ENCODE results near the gene LRRC71. TPM values are rescaled to one million over a fixed set of nuclear protein-coding genes. Genes with fewer than 3 reads are reported as not detected.
A peak's percentile ranks its signal among the peaks of the same experiment; 100 is the strongest.

Gene LRRC71
- total RNA-seq, 3 donors from 2014 or later = not detected

DNA sequence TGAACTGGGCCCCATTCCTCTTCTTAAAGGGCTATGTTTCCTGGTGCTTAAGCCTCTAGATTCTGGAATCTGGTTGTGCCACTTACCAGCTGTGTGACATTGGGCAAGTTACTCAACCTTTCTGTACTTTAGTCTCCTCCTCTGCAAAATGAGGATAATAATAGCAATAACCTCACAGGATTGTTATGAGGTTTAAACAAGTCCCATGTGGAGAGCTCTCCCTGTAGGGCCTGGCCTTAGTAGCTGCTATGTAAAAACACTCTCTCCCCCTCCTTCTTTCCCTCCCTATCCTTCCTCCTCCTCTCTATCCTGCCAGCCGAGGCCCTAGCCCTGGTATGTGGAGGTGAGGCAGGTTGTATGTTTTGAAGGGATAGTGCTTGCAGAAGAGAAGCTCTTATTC, 35.1 kb upstream of the LRRC71 start:
- no peaks in the 10 kb centered on the region for H3K9me3 Mint-ChIP-seq
- no peak for ATAC-seq

DNA sequence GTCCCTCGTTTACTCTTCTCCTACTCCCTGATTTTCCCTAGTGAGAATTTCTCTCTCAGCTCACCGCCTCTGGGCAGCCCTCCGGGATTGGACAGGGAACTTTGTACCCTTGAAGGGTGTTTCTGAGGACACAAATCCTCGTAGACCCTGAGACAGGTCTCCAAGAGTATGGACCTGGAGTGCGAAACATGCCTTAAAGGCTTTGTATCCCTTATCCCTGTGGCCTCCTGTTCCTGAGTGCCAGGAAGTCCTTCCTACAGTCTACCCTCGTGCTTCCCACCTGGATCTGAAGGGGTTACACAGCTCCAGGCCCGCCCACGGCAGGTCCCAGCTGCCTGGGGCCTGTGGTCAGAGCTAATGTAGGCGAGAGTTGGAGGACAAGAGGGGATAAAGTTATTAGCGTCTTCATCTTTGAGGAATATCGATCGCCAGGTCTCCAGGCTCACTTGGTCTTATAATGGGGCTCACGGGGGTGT, 34.5 kb upstream of the LRRC71 start:
- peaks cover 39% of the 10 kb centered on the region for H3K27me3 Mint-ChIP-seq (ENCODE audit: low read depth)
- no peaks in the 10 kb centered on the region for H3K9me3 Mint-ChIP-seq
- no peak for DNase-seq
- no peaks in the 10 kb centered on the region for H3K4me1 Mint-ChIP-seq (ENCODE audit: low read depth)
- no peak for ATAC-seq
- no peak overlapping the region for H3K4me3 Mint-ChIP-seq
- no peaks in the 10 kb centered on the region for H3K36me3 Mint-ChIP-seq (ENCODE audit: insufficient read depth)

More for the DNA sequence above, 35.1 kb upstream of the LRRC71 start:
- no peaks in the 10 kb centered on the region for H3K36me3 Mint-ChIP-seq (ENCODE audit: insufficient read depth)
- peaks cover 36% of the 10 kb centered on the region for H3K27me3 Mint-ChIP-seq (ENCODE audit: low read depth)
- H3K4me3 Mint-ChIP-seq = no peak overlapping the region
- no peaks in the 10 kb centered on the region for H3K4me1 Mint-ChIP-seq (ENCODE audit: low read depth)
- DNase-seq = no peak

DNA sequence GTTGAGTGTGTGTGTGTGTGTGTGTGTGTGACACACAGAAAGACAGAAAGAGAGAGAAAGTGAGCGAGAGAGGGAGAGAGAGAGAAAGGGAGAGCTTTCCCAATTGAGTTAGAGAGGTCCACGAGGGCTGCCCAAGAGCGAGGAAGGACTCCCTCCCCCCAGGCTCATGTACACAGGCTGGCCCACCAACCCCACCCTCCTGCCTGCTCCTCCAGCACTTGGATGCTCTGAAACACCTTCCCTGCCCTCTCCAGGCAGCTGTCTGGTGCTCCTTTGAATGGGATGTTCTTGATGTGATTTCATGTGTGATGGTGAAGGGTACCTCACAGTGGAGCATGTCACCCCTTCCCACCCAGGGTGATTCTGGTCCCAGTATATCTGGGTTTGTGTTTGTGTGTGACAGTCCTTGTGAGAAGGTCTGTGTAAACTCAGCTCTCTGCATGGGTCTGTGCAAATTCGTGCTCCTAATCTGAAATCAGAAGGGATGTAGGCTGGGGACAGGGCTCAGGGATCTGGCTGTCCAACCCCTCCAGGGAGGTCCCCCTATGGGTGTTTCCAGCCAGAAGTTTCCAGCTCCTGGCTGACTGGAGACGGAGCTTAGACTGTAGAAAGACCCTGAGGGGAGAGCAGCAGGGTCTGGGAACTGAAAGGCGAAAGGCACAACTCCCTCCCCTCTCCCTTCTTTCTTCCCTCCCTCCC, 33.7 kb upstream of the LRRC71 start:
- Mint-ChIP-seq H3K4me1 (ENCODE audit: low read depth) (no peaks in the 10 kb centered on the region), H3K9me3 (no peaks in the 10 kb centered on the region)

DNA sequence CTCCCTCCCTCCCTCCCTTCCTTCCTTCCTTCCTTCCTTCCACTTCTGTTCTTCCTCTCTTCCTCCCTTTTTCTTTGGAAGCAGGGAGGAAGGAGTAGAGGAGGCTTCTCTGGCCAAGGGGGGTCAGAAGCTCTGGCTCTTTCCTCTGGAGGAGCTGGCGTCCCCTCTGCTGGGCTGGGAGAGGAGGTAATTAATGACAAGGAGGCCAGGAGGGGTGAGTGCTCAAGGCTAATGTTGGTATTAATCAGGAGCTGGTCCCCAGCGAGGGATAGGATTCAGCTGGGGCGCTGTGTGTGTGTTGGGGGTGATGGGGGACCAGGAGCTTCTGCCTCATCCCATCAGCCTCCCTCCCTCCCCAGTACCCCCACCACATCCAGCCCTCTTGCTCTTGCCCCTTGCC, 33.1 kb upstream of the LRRC71 start:
- no peaks in the 10 kb centered on the region for H3K36me3 Mint-ChIP-seq (ENCODE audit: insufficient read depth)
- no peak for ATAC-seq
- H3K27me3 Mint-ChIP-seq (ENCODE audit: low read depth) = peaks cover 41% of the 10 kb centered on the region
- H3K4me3 Mint-ChIP-seq = no peak overlapping the region
- no peak for DNase-seq
- no peaks in the 10 kb centered on the region for H3K9me3 Mint-ChIP-seq
- H3K4me1 Mint-ChIP-seq (ENCODE audit: low read depth) = no peaks in the 10 kb centered on the region

More for the DNA sequence above, 33.7 kb upstream of the LRRC71 start:
- DNase-seq = no peak
- no peak for ATAC-seq
- no peaks in the 10 kb centered on the region for H3K36me3 Mint-ChIP-seq (ENCODE audit: insufficient read depth)
- no peak overlapping the region for H3K4me3 Mint-ChIP-seq
- H3K27me3 Mint-ChIP-seq (ENCODE audit: low read depth) = peaks cover 42% of the 10 kb centered on the region

DNA sequence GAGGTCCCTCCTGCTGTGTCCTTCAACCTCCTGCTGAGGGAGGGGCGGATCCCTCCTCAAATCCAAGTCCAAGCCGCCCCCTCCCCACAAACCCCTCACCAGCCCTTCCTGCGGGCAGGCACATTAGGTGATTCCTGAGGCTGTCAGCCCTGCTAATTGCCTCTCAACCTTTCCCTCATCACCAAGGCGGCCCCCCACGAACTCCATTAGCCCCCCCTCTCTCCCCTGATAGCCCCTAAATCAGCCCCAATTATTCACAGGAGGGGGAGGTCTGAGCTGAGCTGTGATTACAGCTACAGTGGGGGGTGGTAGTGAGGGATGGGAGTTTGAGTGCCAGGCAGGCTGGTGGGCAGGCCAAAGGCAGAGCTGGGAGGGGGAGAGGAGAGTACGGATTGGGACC, 32.7 kb upstream of the LRRC71 start:
- no peak overlapping the region for H3K4me3 Mint-ChIP-seq
- no peaks in the 10 kb centered on the region for H3K36me3 Mint-ChIP-seq (ENCODE audit: insufficient read depth)
- ATAC-seq (no peak), DNase-seq (no peak)
- H3K4me1 Mint-ChIP-seq (ENCODE audit: low read depth) = no peaks in the 10 kb centered on the region
- H3K9me3 Mint-ChIP-seq = no peaks in the 10 kb centered on the region
- peaks cover 40% of the 10 kb centered on the region for H3K27me3 Mint-ChIP-seq (ENCODE audit: low read depth)

DNA sequence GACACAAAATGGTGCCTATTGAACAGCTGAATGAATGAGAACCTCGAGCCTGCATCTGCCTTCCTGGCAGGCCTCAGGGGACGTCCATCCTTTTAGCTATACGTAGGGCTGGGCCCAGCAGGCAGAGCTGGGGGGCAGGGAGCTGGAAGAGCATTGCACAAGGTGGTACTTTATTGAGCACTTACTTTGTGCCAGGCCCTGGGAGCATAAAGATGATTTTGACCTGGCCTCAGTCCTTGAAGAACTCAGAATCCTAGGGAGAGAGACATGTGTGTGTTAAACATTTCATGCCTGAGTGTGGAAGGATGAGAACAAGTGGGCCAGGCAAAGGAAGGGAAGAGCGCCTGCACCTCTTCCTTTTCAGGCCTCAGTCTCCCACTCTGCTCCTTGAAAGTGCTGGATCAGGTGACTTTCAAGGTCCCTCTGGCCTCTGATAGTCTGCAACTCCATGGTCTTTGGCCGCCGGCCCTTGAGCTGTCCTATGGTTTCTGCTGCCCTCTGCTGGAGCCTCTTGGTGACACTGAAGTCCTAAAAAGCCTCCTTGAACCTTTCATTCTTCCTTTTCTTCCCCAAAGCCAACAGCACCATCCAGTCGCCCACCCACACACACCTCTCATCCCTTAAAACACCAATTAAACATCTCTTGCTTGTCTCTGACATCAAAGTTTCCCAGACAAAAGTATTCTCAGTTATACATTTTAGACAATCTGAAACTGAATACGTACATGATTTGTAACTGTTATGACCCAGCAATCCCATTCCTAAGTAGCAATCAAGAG, 30.4 kb upstream of the LRRC71 start:
- no peaks in the 10 kb centered on the region for H3K36me3 Mint-ChIP-seq (ENCODE audit: insufficient read depth)
- DNase-seq (peak; percentile 49), ATAC-seq (no peak)
- no peak overlapping the region for H3K4me3 Mint-ChIP-seq
- peaks cover 46% of the 10 kb centered on the region for H3K27me3 Mint-ChIP-seq (ENCODE audit: low read depth)
- H3K4me1 Mint-ChIP-seq (ENCODE audit: low read depth) = peaks cover 6% of the 10 kb centered on the region
- no peaks in the 10 kb centered on the region for H3K9me3 Mint-ChIP-seq

DNA sequence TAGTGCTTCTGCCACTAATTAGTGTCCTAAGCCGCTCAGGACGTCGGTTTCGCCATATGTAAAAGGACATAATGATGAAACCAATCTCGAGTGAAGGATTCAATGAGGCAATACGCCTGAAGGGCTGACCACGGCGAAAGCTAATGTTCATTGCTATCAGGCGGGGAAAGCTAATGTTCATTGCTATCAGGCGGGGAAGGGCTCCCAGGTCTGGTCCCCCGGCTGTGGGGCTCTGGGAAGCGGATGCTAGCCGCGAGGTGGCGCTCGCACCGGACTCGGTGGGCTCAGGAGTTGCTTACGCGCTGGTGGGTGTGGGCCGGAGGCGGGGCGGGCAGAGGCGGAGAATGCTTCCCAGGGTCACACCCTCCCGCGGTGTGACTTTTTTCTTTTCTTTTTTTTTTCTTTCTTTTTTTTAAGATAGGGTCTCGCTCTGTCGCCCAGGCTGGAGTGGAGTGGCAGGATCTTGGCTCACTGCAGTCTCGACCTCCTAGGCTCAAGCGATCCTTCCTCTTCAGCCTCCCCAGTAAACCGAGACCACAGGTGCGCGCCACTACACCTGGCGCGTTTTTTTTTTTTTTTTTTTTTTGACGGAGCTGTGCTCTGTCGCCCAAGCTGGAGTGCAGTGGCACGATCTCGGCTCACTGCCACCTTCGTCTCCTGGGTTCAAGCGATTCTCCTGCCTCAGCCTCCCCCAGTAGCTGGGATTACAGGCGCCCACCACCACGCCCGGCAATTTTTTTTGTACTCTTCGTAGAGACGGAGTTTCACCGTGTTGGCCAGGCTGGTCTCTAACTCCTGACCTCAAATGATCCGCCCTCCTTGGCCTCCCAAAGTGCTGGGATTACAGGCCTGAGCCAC, 28.0 kb upstream of the LRRC71 start:
- peaks cover 6% of the 10 kb centered on the region for H3K4me1 Mint-ChIP-seq (ENCODE audit: low read depth)
- H3K27me3 Mint-ChIP-seq (ENCODE audit: low read depth) = peaks cover 60% of the 10 kb centered on the region
- ATAC-seq (peak; percentile 96 to 97), DNase-seq (peak; percentile 85)
- H3K4me3 Mint-ChIP-seq = peak overlapping the region; percentile 54
- no peaks in the 10 kb centered on the region for H3K9me3 Mint-ChIP-seq
- no peaks in the 10 kb centered on the region for H3K36me3 Mint-ChIP-seq (ENCODE audit: insufficient read depth)

DNA sequence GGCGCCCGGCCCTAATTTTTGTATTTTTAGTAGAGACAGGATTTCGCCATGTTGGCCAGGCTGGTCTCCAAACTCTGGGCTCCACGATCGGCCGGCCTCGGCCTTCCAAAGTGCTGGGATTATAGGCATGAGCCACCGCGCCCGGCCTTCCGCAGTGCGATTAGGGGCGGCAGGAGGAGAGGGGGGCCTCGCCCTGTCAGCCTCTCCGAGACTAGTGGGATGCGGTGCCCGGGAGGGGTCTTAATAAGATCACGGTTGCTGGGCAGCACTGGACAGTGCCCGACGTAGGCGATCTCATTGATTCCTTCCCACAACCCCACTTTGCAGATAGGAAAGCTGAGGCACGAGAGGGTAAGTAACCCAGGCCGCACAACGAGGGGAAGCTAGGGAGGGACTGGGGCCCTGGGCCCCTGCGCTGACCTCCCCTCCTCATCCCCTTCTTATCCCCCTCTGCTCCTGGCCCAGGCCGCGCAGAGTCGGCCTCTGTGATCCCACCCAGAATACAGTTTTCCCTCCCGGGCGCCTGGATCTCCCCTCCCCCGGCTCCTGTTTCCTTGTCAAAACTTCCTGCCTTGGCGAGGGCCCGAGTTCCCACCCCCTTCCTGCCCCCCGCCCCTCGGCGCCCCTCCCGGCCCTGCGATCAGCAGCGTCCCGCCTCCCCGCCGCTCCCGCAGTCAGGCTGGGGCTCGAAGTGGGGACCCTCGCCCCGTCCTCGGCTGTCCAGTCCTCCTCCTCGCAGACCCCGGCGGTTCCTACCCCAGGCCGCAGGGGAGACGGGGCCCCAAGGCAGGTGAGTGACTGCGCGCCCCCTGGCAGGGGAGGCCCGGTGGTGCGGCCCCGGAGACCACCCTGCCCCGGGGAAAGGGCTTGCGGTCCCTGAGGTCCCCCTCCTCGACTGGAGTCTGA, 27.1 kb upstream of the LRRC71 start, which contains the start of gene PEAR1:
TSS of gene PEAR1 (plus strand) at position 671 of the 906 bp plus-strand sequence. CDS start 10,209 bp downstream, outside the sequence.
- H3K4me3 Mint-ChIP-seq = peak within 1 kb of the TSS; percentile 54
- H3K27me3 Mint-ChIP-seq (ENCODE audit: low read depth) = peaks cover 55% of the 10 kb centered on the region
- H3K36me3 Mint-ChIP-seq (ENCODE audit: insufficient read depth) = no peaks in the 10 kb centered on the region
- no peaks in the 10 kb centered on the region for H3K9me3 Mint-ChIP-seq
- ATAC-seq = no peak
- DNase-seq = no peak
- H3K4me1 Mint-ChIP-seq (ENCODE audit: low read depth) = peaks cover 8% of the 10 kb centered on the region

DNA sequence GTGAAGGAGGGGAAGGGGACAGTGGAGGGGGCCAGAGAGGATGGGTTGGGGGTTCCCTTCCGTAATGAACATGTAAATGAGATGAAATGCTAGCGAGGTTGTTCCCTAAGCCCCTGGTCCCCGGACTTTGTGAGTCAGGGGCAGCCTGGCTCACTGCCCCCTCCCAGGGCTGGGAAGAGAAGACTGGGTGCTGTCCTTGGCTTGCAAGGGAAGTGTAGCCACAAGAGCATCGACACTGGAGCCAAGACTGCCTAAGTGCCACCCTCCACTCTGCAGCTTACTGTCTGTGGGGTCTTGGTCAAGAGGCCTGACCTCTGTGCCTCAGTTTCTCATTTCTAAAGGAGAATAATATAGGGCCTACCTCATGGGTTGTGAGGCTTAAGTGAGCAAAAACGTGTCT, 26.4 kb upstream of the LRRC71 start:
- no peak for DNase-seq
- H3K4me3 Mint-ChIP-seq = no peak overlapping the region

DNA sequence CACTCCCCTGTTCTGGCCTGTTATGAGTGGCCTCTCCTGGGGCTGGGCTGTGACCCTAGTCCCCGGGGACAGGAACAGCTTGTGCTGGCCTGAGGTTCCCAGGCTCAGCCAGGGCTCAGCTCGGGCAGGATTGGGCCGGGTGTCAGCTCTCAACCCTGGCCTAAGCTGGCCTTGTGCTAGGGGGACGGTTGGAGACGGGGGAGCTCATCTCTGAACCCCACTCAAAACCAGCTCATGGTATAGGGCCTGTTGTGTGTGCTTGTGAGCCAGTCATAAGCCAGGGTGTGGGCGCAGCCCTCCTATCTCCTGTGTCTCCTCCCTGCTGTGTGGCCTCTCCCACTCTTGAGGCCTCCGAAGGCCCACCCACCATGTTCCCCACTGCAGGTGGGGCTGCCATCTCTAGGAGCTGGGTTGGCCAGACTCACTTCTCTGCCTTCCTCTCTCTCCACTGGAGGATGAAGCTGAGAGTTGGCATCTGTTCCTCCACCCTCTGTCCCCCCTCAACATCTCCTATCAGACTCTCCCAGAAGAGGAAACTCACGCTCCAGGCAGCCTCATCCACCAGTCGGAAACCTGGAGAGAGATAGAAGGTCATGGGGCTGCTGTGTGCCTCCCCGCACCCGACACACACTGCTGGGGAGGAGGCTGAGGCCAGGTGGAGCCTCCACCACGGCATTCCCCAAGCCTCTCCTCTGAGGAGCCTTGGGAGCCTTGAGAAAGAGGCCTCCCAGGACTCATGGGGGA, 25.5 kb upstream of the LRRC71 start:
- Mint-ChIP-seq H3K36me3 (ENCODE audit: insufficient read depth) (no peaks in the 10 kb centered on the region), H3K4me1 (ENCODE audit: low read depth) (peaks cover 10% of the 10 kb centered on the region), H3K4me3 (no peak overlapping the region), H3K27me3 (ENCODE audit: low read depth) (peaks cover 55% of the 10 kb centered on the region), H3K9me3 (no peaks in the 10 kb centered on the region)
- no peak for ATAC-seq
- no peak for DNase-seq

More for the DNA sequence above, 26.4 kb upstream of the LRRC71 start:
- ATAC-seq = no peak
- Mint-ChIP-seq H3K27me3 (ENCODE audit: low read depth) (peaks cover 58% of the 10 kb centered on the region), H3K4me1 (ENCODE audit: low read depth) (peaks cover 10% of the 10 kb centered on the region), H3K36me3 (ENCODE audit: insufficient read depth) (no peaks in the 10 kb centered on the region), H3K9me3 (no peaks in the 10 kb centered on the region)

DNA sequence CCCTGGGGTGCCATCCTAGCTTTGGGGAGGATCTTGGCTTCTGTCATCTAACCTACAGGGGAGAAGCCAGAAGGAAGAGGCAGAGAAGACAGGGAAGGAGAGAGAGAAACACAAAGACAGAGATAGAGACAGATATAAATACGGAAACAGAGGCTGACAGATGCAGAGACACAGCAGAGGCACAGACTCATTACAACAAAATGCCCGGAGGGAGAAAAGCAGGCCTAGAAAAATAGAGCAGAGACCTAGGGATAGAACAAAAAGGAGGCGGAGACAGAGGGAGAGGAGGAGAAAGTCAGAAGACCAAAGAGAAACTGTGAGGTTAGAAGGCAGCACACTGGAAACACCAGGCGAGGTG, 25.0 kb upstream of the LRRC71 start:
- no peaks in the 10 kb centered on the region for H3K9me3 Mint-ChIP-seq
- no peak for ATAC-seq

DNA sequence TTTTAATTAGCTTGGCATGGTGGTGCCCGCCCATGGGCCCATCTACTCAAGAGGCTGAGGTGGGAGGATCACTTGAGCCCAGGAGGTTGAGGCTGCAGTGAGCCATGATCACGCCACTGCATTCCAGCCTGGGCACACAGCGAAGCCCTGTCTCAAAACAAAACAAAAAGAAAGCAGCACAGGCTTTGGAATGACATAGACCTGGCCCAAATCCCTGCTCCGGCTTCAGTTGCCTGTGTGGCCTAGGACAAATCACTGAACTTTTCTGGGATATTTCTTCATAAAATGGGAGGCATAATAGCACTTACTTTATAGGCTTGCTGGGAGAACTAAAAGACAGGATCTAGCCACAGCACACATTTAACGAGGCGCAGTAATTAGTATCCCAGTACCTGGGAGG, 24.5 kb upstream of the LRRC71 start:
- no peak for DNase-seq
- no peaks in the 10 kb centered on the region for H3K36me3 Mint-ChIP-seq (ENCODE audit: insufficient read depth)
- H3K4me1 Mint-ChIP-seq (ENCODE audit: low read depth) = peaks cover 10% of the 10 kb centered on the region
- ATAC-seq = no peak
- no peak overlapping the region for H3K4me3 Mint-ChIP-seq
- peaks cover 54% of the 10 kb centered on the region for H3K27me3 Mint-ChIP-seq (ENCODE audit: low read depth)
- no peaks in the 10 kb centered on the region for H3K9me3 Mint-ChIP-seq

More for the DNA sequence above, 25.0 kb upstream of the LRRC71 start:
- DNase-seq = no peak
- Mint-ChIP-seq H3K36me3 (ENCODE audit: insufficient read depth) (no peaks in the 10 kb centered on the region), H3K27me3 (ENCODE audit: low read depth) (peaks cover 54% of the 10 kb centered on the region), H3K4me3 (no peak overlapping the region), H3K4me1 (ENCODE audit: low read depth) (peaks cover 10% of the 10 kb centered on the region)

DNA sequence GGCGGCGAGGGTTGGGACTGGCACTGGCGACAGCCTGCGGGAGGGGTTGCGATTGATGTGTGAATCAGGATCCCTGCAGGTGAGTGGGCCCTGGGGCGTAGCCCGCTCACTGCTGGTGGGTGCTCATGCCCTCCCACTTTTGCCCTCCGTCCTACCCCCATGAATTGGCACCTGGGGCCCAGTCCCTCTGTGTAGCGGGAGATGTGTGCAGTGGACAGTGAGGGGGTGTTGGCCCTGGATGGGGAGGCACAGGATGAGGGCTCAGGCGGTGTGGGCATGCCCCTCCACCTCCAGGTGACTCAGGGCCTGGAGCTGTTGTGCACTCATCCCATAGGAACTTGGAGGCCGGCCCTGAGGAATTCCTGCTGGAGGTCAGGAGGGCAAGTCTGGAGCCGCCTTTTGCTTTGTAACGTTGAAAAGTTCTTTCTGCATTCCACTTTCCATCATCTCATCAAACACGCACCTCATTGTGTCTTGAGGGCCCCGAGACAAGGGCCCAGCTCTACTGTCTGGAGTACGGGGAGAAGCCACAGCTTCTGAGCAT, 23.9 kb upstream of the LRRC71 start:
- Mint-ChIP-seq H3K36me3 (ENCODE audit: insufficient read depth) (no peaks in the 10 kb centered on the region), H3K9me3 (no peaks in the 10 kb centered on the region), H3K27me3 (ENCODE audit: low read depth) (peaks cover 56% of the 10 kb centered on the region), H3K4me3 (no peak overlapping the region), H3K4me1 (ENCODE audit: low read depth) (peaks cover 10% of the 10 kb centered on the region)
- DNase-seq (no peak), ATAC-seq (no peak)
